GM18867 (cell line): ENCODE results near the gene CFAP206.
A peak's percentile ranks its signal among the peaks of the same experiment; 100 is the strongest.
"Not testable (repeated sequence)": the region's sequence is repeated elsewhere in the genome, so short reads cannot be mapped to it uniquely, and the experiment has no call there.

Experiments used
- ATAC-seq: cut with Tn5 transposase; IDR thresholded peaks from one replicate; pipeline ENCODE4 v1.9.1; 2021; ENCODE audit warnings: mild to moderate bottlenecking, moderate library complexity; ENCODE audit not compliant: unreplicated experiment

Gene CFAP206

GRCh38 chr6:87419266-87419665, 11.5 kb downstream of the CFAP206 start:
- no peak for ATAC-seq

GRCh38 chr6:87420360-87420759, 12.6 kb downstream of the CFAP206 start:
- no peak for ATAC-seq

GRCh38 chr6:87421576-87421975, 13.8 kb downstream of the CFAP206 start:
- ATAC-seq: no peak

GRCh38 chr6:87426789-87427188, 19.0 kb downstream of the CFAP206 start:
- no peak for ATAC-seq

GRCh38 chr6:87430499-87430898, 22.7 kb downstream of the CFAP206 start:
- ATAC-seq: no peak

- ATAC-seq: no peak
Observed at GRCh38 chr6:87431263-87431662, 23.5 kb downstream of the CFAP206 start.

GRCh38 chr6:87436435-87436834, 28.7 kb downstream of the CFAP206 start:
- ATAC-seq: peak; percentile 73

GRCh38 chr6:87441711-87442110, 33.9 kb downstream of the CFAP206 start:
- no peak for ATAC-seq

- no peak for ATAC-seq
Observed at GRCh38 chr6:87444362-87444761, 36.6 kb downstream of the CFAP206 start.

- no peak for ATAC-seq
Observed at GRCh38 chr6:87465051-87465450, 57.3 kb downstream of the CFAP206 start.

- peak; percentile 96 for ATAC-seq
Observed at GRCh38 chr6:87472525-87473418, 65.0 kb downstream of the CFAP206 start, which contains the start of gene SLC35A1. SLC35A1 (plus strand) TSS chr6:87472974; CDS start chr6:87473004, 30 bp downstream.

- ATAC-seq: peak; percentile 72
Observed at GRCh38 chr6:87473419-87473903, 65.7 kb downstream of the CFAP206 start.

- ATAC-seq: no peak
Observed at GRCh38 chr6:87481931-87482330, 74.2 kb downstream of the CFAP206 start.

GRCh38 chr6:87482366-87482765, 74.6 kb downstream of the CFAP206 start:
- ATAC-seq: no peak

- no peak for ATAC-seq
Observed at GRCh38 chr6:87483929-87484328, 76.2 kb downstream of the CFAP206 start.

- ATAC-seq: no peak
Observed at GRCh38 chr6:87484491-87484890, 76.7 kb downstream of the CFAP206 start.

- no peak for ATAC-seq
Observed at GRCh38 chr6:87487555-87487954, 79.8 kb downstream of the CFAP206 start.

- not testable (repeated sequence) for ATAC-seq
Observed at GRCh38 chr6:87489326-87489725, 81.6 kb downstream of the CFAP206 start.

- peak; percentile 81 for ATAC-seq
Observed at GRCh38 chr6:87494761-87495422, 87.1 kb downstream of the CFAP206 start.

GRCh38 chr6:87498048-87498447, 90.3 kb downstream of the CFAP206 start:
- ATAC-seq: no peak

GRCh38 chr6:87501809-87502572, 94.2 kb downstream of the CFAP206 start:
- ATAC-seq: no peak
